NB4 (cell line): ENCODE results near the gene UGT1A5.

Experiments
- DNase-seq: peaks from one replicate; pipeline ENCODE4 v3.0.0; 2010; ENCODE audit warnings: low read depth
- H3K4me3 ChIP-seq: one replicate; pipeline ENCODE4 v1.5.1; 2011; ENCODE audit warnings: mild to moderate bottlenecking, low read depth, low read length, moderate library complexity
- CTCF ChIP-seq: IDR thresholded peaks from one replicate; pipeline ENCODE4 v1.5.1; 2012; ENCODE audit warnings: low read depth, low read length
- MYC ChIP-seq: IDR thresholded peaks from 2 replicates; pipeline ENCODE4 v1.6.1; 2011; ENCODE audit warnings: low read depth, low read length
- POLR2A ChIP-seq: IDR thresholded peaks from 2 replicates; pipeline ENCODE4 v1.6.1; 2011; ENCODE audit warnings: mild to moderate bottlenecking; ENCODE audit not compliant: insufficient read length; ENCODE audit errors: extremely low read depth
- TF ChIP-seq, protein P1 (sequence below): IDR thresholded peaks from 2 replicates; pipeline ENCODE4 v1.6.1; 2011; ENCODE audit warnings: low read depth, low read length

The UGT1A5 gene

DNA sequence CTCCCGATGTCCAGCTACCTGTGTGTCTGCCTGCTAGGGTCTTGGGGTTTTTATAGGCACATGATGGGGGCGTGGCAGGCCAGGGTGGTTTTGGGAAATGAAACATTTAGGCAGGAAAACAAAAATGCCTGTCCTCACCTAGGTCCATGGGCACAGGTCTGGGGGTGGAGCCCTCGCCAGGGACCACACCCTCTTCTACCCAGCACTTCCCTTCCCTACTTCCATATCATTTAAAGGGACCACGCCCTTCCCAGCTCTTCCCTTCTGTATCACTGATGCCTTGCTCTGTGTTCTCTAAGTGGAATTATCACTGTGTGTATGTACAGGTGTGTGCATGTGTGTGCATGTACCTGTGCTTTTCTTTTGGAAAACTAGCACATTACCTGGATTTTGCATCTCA is 53.7 kb downstream of the UGT1A5 start:
- no peak for DNase-seq
- TF ChIP-seq POLR2A, result no peak
- no peak for TF ChIP-seq CTCF
- no peak overlapping the region for H3K4me3 ChIP-seq

GRCh38 chr2:233768076-233768475 is 55.4 kb downstream of the UGT1A5 start:
- TF ChIP-seq MYC (no peak), CTCF (no peak), POLR2A (no peak)
- TF ChIP-seq, protein P1, sequence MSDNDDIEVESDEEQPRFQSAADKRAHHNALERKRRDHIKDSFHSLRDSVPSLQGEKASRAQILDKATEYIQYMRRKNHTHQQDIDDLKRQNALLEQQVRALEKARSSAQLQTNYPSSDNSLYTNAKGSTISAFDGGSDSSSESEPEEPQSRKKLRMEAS, result no peak
- H3K4me3 ChIP-seq, result no peak overlapping the region
- no peak for DNase-seq

DNA sequence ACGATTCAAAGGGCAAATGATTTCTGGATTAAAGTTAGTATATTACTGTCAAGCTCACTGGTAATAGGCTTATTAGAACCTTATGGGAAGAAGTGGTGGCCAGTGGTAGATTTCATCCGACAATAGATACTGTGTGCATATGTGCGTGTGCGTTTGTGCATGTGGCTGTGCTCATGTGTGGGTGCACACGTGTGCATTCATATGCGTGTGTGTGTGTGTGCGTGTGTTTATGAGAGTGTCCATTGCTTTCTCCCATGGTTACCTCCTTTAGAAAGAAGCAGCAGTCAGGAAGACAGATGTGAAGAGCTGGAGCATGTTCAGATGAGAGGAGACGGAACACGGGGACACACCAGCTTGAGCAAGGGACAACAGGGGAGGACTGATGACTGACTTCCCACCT is 56.6 kb downstream of the UGT1A5 start:
- DNase-seq, result no peak
- TF ChIP-seq POLR2A (no peak), MYC (no peak), CTCF (no peak)
- TF ChIP-seq, protein P1, result no peak
- H3K4me3 ChIP-seq, result no peak overlapping the region

GRCh38 chr2:233772153-233772552 is 59.4 kb downstream of the UGT1A5 start:
- TF ChIP-seq MYC, result no peak
- no peak for TF ChIP-seq CTCF
- TF ChIP-seq, protein P1, result no peak
- no peak overlapping the region for H3K4me3 ChIP-seq
- no peak for DNase-seq

GRCh38 chr2:233772583-233772982 is 59.9 kb downstream of the UGT1A5 start:
- TF ChIP-seq CTCF (no peak), POLR2A (no peak), MYC (no peak)
- TF ChIP-seq, protein P1, result no peak
- no peak for DNase-seq
- no peak overlapping the region for H3K4me3 ChIP-seq

GRCh38 chr2:233773854-233774253 is 61.1 kb downstream of the UGT1A5 start:
- no peak for DNase-seq
- TF ChIP-seq, protein P1, result no peak
- TF ChIP-seq CTCF, result no peak
- no peak for TF ChIP-seq MYC
- TF ChIP-seq POLR2A, result no peak

More at GRCh38 chr2:233773854-233774253, 61.1 kb downstream of the UGT1A5 start:
- no peak overlapping the region for H3K4me3 ChIP-seq
